IgD-negative memory B cell (primary cell): ENCODE results near the gene AQP10. TPM values are rescaled to one million over a fixed set of nuclear protein-coding genes. Genes with fewer than 3 reads are reported as not detected.
"Not testable (repeated sequence)": the region's sequence is repeated elsewhere in the genome, so short reads cannot be mapped to it uniquely, and the experiment has no call there.

Experiments
- H3K27ac Mint-ChIP-seq, 3 donors: one replicate each; pipeline ENCODE4 v1.8.0; 2020 to 2022; ENCODE audit warnings: mild to moderate bottlenecking in 3 of 3, mixed read lengths in 3 of 3, moderate library complexity in 1 of 3
- H3K27me3 Mint-ChIP-seq: one replicate; pipeline ENCODE4 v1.8.0; 2021; ENCODE audit warnings: mixed read lengths
- H3K36me3 Mint-ChIP-seq: one replicate; pipeline ENCODE4 v1.8.0; 2020; ENCODE audit warnings: mild to moderate bottlenecking, mixed read lengths
- H3K4me1 Mint-ChIP-seq, 3 donors: one replicate each; pipeline ENCODE4 v1.8.0; 2020 to 2022; ENCODE audit warnings: mixed read lengths in 3 of 3, mild to moderate bottlenecking in 1 of 3
- H3K4me3 Mint-ChIP-seq, 4 donors: one replicate each; pipeline ENCODE4 v1.8.0; 2020 to 2022; ENCODE audit warnings: mild to moderate bottlenecking in 4 of 4, mixed read lengths in 4 of 4, moderate library complexity in 3 of 4
- H3K9me3 Mint-ChIP-seq, 3 donors: one replicate each; pipeline ENCODE4 v1.8.0; 2020 to 2021; ENCODE audit warnings: mixed read lengths in 3 of 3, mild to moderate bottlenecking in 1 of 3
- polyA plus RNA-seq: library from polyadenylated mRNA; unstranded; fragments of 300-500 nt; fragmentation: Illumina TruSeq; gene quantifications from one replicate; pipeline ENCODE4 v1.2.3, GENCODE V29; 2021

Gene AQP10
- polyA plus RNA-seq, 1 donor from 2014 or later, result not detected

GRCh38 chr1:154312229-154313065 lies 8.4 kb upstream of the AQP10 start:
- not testable (repeated sequence) for H3K4me3 Mint-ChIP-seq, H3K4me1 Mint-ChIP-seq, H3K27me3 Mint-ChIP-seq, H3K27ac Mint-ChIP-seq, H3K36me3 Mint-ChIP-seq
- peaks cover 0 to 11% (median 5%) of the 10 kb centered on the region in 3 donors for H3K9me3 Mint-ChIP-seq

- Mint-ChIP-seq H3K36me3 (no peaks in the 10 kb centered on the region), H3K4me3 (no peak overlapping the region), H3K9me3 (peaks cover 0 to 14% (median 9%) of the 10 kb centered on the region in 3 donors), H3K27ac (no peak overlapping the region), H3K4me1 (no peaks in the 10 kb centered on the region), H3K27me3 (peaks cover 3% of the 10 kb centered on the region)
Measured at GRCh38 chr1:154313066-154313356, 7.9 kb upstream of the AQP10 start.

DNA sequence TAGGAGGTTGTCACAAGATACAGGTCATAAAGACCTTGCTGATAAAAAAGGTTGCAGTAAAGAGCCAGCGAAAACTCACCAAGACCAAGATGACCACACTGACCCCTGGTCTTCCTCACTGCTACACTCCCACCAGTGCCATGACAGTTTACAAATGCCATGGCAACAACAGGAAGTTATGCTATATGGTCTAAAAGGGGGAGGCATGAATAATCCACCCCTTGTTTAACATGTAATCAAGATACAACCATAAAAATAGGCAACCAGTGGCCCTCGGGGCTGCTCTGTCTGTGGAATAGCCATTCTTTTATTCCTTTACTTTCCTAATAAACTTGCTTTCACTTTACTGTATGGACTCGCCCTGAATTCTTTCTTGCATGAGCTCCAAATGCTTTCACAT lies 6.7 kb upstream of the AQP10 start:
- not testable (repeated sequence) for H3K36me3 Mint-ChIP-seq, H3K27ac Mint-ChIP-seq, H3K4me1 Mint-ChIP-seq

DNA sequence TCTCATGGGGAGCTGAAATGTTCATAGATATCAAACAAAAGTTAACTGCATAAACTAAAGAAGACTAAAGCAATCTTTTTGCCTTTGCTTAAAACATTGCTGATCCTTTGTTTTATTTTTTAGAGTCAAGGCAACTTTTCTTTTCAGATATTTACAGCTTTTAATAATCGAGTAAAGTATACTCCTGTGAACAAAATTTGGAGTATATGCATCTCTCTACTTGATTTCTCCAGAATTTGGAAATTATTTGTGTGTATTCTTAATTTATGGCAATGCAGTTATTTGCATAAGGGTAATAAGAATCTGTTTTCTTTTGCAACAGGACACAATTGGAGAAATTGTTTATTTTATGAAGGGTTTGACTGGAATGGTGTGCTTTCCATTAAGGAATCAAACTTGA lies 4.2 kb upstream of the AQP10 start:
- H3K9me3 Mint-ChIP-seq, result peaks cover 0 to 11% (median 6%) of the 10 kb centered on the region in 3 donors
- peaks cover 6% of the 10 kb centered on the region for H3K27me3 Mint-ChIP-seq
- H3K4me3 Mint-ChIP-seq, result no peak overlapping the region
- peaks cover 0 to 2% (median 0%) of the 10 kb centered on the region in 3 donors for H3K4me1 Mint-ChIP-seq
- H3K27ac Mint-ChIP-seq, result no peak overlapping the region
- H3K36me3 Mint-ChIP-seq, result peaks cover 2% of the 10 kb centered on the region

More for the DNA sequence above, 6.7 kb upstream of the AQP10 start:
- not testable (repeated sequence) for H3K4me3 Mint-ChIP-seq, H3K27me3 Mint-ChIP-seq
- peaks cover 0 to 12% (median 6%) of the 10 kb centered on the region in 3 donors for H3K9me3 Mint-ChIP-seq

DNA sequence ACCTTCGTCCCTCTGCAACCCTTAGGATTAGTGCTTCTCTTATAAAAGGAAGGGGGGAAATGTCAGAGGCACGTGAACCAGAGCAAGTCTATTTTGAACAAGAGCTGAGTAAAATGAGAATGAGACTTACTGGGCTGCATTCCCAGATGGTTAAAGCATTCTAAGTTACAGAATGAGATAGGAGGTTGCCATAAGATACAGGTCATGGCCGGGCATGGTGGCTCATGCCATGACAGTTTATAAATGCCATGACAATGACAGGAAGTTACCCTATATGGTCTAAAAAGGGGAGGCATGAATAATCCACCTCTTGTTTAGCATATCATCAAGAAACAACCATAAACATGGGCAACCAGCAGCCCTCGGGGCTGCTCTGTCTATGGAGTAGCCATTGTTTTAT lies 2.5 kb upstream of the AQP10 start:
- peaks cover 2% of the 10 kb centered on the region for H3K36me3 Mint-ChIP-seq
- peaks cover 0 to 11% (median 6%) of the 10 kb centered on the region in 3 donors for H3K9me3 Mint-ChIP-seq
- no peak overlapping the region for H3K27ac Mint-ChIP-seq
- H3K27me3 Mint-ChIP-seq, result peaks cover 6% of the 10 kb centered on the region
- H3K4me3 Mint-ChIP-seq, result no peak overlapping the region
- peaks cover 0 to 2% (median 0%) of the 10 kb centered on the region in 3 donors for H3K4me1 Mint-ChIP-seq

DNA sequence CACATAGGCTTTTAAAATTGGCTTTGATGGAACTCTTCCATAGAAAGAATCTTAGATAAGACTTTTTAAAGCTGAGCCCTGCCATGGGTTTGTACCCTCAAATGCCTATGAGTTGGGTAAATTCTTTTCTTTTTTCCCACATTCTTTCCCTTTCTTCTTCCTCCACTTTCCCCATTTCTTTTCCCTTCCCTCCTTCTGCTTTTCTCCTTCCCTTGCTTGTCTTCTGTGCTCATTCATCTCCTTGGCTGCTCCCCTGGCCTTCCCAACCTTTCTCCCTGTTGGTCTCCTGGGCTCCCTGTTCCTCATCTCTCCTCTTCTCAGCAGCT lies 679 bp downstream of the AQP10 start:
- peaks cover 0 to 11% (median 4%) of the 10 kb centered on the region in 3 donors for H3K9me3 Mint-ChIP-seq
- H3K4me3 Mint-ChIP-seq, H3K36me3 Mint-ChIP-seq, H3K27me3 Mint-ChIP-seq: not testable (repeated sequence)
- peak overlapping the region in 1 of 3 donors; percentile 58 for H3K27ac Mint-ChIP-seq
- peaks cover 7 to 10% (median 9%) of the 10 kb centered on the region in 3 donors for H3K4me1 Mint-ChIP-seq

DNA sequence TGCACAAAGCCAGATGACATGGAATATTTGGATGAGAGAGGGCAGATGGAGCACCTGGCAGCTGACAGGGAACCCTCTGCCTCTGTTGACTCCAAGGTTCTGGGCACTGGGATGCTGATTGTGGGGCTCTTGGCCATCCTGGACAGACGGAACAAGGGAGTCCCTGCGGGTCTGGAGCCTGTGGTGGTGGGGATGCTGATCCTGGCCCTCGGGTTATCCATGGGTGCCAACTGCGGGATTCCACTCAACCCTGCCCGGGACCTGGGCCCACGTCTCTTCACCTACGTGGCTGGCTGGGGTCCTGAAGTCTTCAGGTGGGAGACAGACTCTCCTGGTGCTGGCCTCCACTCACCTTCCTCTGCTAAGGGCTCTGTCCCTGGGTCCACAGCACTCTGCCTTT lies 2.6 kb downstream of the AQP10 start:
- Mint-ChIP-seq H3K27ac (peak overlapping the region in 1 of 3 donors; percentile 57), H3K4me3 (peak overlapping the region in 2 of 4 donors; percentile 87 to 88), H3K36me3 (peaks cover 2% of the 10 kb centered on the region), H3K4me1 (peaks cover 12 to 21% (median 20%) of the 10 kb centered on the region in 3 donors), H3K9me3 (no peaks in the 10 kb centered on the region), H3K27me3 (peaks cover 3% of the 10 kb centered on the region)

- Mint-ChIP-seq H3K4me1 (peaks cover 12 to 23% (median 21%) of the 10 kb centered on the region in 3 donors), H3K9me3 (no peaks in the 10 kb centered on the region), H3K27ac (peak overlapping the region in 2 of 3 donors; percentile 46 to 57), H3K27me3 (peaks cover 3% of the 10 kb centered on the region), H3K36me3 (peaks cover 2% of the 10 kb centered on the region), H3K4me3 (peak overlapping the region; percentile 88 to 96 (median 94))
Measured at GRCh38 chr1:154324241-154324640, 3.3 kb downstream of the AQP10 start.

DNA sequence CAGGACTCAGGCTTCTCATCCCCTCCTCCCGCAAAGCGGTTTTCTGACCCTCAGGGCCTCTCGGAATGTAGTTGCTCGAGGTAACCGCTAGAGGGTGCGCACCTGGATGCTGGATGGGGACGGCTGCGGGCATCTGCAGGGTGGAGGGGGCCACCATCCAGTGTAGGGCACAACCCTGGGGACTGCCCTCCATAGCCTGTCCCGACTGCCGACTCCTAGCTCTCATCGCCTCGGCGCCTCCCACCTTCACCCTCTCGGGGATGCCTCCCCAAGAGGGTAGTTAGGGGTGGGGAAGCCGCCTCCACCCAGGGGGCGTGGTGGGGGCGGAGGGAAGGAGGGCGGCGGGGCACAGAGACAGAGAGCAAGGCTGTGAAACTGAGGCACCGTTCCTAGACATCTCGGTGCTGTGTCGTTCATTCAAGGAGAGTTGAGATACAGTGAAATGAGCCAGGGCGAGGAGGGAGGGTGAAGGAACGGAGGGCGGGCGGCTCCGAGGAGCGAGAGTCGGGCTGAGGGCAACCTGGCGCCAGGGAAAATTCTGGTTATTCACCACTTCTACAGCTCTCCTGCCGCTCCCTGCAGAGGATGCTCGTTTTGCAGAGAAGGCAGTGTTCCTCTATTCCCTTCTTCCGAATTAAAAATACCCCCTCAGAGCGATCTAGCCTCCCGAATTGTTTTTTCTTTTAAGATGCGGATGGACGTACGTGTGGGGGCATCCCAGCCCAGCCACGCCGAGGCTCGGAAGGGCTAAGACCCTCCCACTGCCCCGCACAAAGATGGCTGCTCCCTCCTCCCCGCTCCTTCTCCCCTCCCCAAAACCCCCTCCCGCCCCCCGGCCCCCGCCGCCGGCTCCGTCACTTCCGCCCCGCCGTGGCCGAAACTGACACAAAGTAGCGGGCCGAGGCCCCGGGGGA lies 4.0 kb downstream of the AQP10 start, which contains the start of gene ATP8B2:
Gene ATP8B2, plus strand, starts transcription at position 857 of the 914 bp plus-strand sequence. CDS start 2,617 bp downstream, outside the sequence.
- no peaks in the 10 kb centered on the region for H3K9me3 Mint-ChIP-seq
- peaks cover 12 to 29% (median 27%) of the 10 kb centered on the region in 3 donors for H3K4me1 Mint-ChIP-seq
- H3K27ac Mint-ChIP-seq, result peak within 1 kb of the TSS; percentile 83 to 97 (median 88)
- H3K36me3 Mint-ChIP-seq, result peaks cover 2% of the 10 kb centered on the region
- H3K27me3 Mint-ChIP-seq, result peaks cover 3% of the 10 kb centered on the region
- peak within 1 kb of the TSS; percentile 88 to 97 (median 94) for H3K4me3 Mint-ChIP-seq

GRCh38 chr1:154325583-154326545 lies 5.0 kb downstream of the AQP10 start:
- peaks cover 17 to 34% (median 34%) of the 10 kb centered on the region in 3 donors for H3K4me1 Mint-ChIP-seq
- no peaks in the 10 kb centered on the region for H3K9me3 Mint-ChIP-seq
- peaks cover 2% of the 10 kb centered on the region for H3K36me3 Mint-ChIP-seq
- peaks cover 3% of the 10 kb centered on the region for H3K27me3 Mint-ChIP-seq
- peak overlapping the region; percentile 88 to 97 (median 94) for H3K4me3 Mint-ChIP-seq
- peak overlapping the region; percentile 83 to 97 (median 88) for H3K27ac Mint-ChIP-seq

DNA sequence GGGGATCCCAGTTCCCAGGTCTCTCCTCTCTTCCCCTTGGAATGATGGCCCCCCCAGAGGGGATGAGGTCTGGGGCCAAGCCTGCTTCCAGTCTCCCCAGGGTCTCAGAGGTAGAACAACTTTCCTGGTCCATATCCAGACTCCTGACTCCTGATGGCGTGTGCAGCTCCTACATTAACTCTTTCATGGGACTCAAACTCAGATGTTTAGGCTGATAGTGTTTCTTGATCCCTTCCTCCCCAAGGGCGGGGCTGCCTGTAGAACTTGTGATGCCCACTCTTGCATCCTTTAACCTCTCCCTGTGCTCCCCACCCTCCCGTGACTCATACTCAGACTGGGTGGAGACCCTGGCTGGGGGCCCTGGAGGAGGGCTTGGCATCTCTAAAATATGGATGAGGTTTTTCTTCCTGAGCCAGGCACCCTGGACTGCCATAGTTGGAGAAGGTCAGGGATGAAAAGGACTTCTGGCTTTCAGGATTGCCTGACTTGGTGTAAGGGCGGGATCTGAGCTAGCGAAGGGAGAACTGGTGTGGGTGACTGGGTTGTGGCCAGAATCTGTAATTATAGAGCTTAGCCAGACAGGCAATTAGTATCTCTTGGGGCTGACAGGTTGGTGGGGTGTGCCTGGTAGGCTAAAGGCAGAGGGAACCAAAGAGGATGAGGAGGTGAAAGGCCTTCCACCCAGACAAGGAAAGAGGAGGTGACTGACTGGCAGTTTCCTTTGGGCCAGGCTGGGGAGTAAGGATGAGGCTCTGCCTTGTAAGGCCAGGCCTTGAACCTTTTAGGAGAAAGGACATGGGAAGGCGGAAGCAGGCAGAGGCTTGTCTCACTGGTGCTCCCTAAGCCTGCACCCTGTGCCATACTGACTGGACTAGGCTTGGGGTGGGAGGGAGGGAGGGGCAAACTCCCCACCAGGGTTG lies 5.9 kb downstream of the AQP10 start:
- no peaks in the 10 kb centered on the region for H3K36me3 Mint-ChIP-seq
- no peaks in the 10 kb centered on the region for H3K9me3 Mint-ChIP-seq
- H3K27me3 Mint-ChIP-seq, result no peaks in the 10 kb centered on the region
- peak overlapping the region; percentile 88 to 97 (median 94) for H3K4me3 Mint-ChIP-seq
- peaks cover 20 to 35% (median 32%) of the 10 kb centered on the region in 3 donors for H3K4me1 Mint-ChIP-seq
- H3K27ac Mint-ChIP-seq, result peak overlapping the region; percentile 83 to 99 (median 97)

- H3K4me1 Mint-ChIP-seq, result peaks cover 23 to 35% (median 35%) of the 10 kb centered on the region in 3 donors
- H3K36me3 Mint-ChIP-seq, result no peaks in the 10 kb centered on the region
- H3K27ac Mint-ChIP-seq, result peak overlapping the region; percentile 83 to 99 (median 93)
- H3K9me3 Mint-ChIP-seq, result no peaks in the 10 kb centered on the region
- no peaks in the 10 kb centered on the region for H3K27me3 Mint-ChIP-seq
- H3K4me3 Mint-ChIP-seq, result peak overlapping the region; percentile 81 to 97 (median 92)
Measured at GRCh38 chr1:154327466-154328317, 6.8 kb downstream of the AQP10 start.
